ENCODE data around the gene ARMH1. TPM values are rescaled to one million over a fixed set of nuclear protein-coding genes. Genes with fewer than 3 reads are reported as not detected.

Gene ARMH1
- total RNA-seq, 1 donor from 2014 or later: 14.5 TPM

DNA sequence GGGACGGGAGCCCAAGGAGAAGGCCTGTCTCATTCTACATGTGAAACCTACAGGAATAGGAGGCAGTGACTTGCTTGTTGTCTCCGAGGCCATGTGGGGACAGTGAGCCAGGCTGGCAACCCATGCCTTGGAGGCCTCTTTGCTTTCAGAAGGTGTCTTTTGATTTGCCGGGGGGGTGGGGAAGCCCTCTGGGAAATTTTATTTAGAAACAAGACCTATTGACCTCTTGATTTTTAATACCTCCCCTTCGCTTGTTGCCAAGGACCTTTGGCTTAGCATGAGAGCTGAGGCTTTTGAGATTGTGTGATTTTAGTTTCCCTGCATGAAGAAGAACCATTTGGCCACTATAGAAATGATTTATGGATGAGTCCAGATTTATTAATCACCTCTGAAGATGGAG, 4.1 kb downstream of the ARMH1 start:
- no peaks in the 10 kb centered on the region for H3K9me3 ChIP-seq
- H3K27me3 ChIP-seq (ENCODE audit: low read depth): no peaks in the 10 kb centered on the region
- peaks cover 38% of the 10 kb centered on the region for H3K4me1 ChIP-seq
- no peak overlapping the region for H3K27ac ChIP-seq
- intact Hi-C loops (cut with DNase I): no loop called here
- H3K36me3 ChIP-seq: no peaks in the 10 kb centered on the region
- ATAC-seq (no peak), DNase-seq (no peak)
- no peak for TF ChIP-seq CTCF (IDR thresholded peaks at IDR 0.05)
- H3K4me3 ChIP-seq: no peak overlapping the region

GRCh38 chr1:44679468-44679867, 5.0 kb downstream of the ARMH1 start:
- Histone ChIP-seq H3K36me3 (no peaks in the 10 kb centered on the region), H3K27me3 (ENCODE audit: low read depth) (no peaks in the 10 kb centered on the region), H3K4me3 (no peak overlapping the region), H3K27ac (no peak overlapping the region), H3K9me3 (no peaks in the 10 kb centered on the region), H3K4me1 (peaks cover 38% of the 10 kb centered on the region)
- DNase-seq (no peak), ATAC-seq (no peak)
- intact Hi-C loops (cut with DNase I): no loop called here
- TF ChIP-seq CTCF (IDR thresholded peaks at IDR 0.05): no peak

GRCh38 chr1:44681905-44682882, 7.7 kb downstream of the ARMH1 start:
- ATAC-seq: peak in 1 of 2 donors; percentile 58
- peaks cover 13% of the 10 kb centered on the region for H3K4me1 ChIP-seq
- no peaks in the 10 kb centered on the region for H3K27me3 ChIP-seq (ENCODE audit: low read depth)
- DNase-seq: no peak
- no peaks in the 10 kb centered on the region for H3K9me3 ChIP-seq
- no peak overlapping the region for H3K27ac ChIP-seq
- H3K36me3 ChIP-seq: no peaks in the 10 kb centered on the region
- no peak for TF ChIP-seq CTCF (IDR thresholded peaks at IDR 0.05)
- intact Hi-C loops (cut with DNase I): no loop called here
- H3K4me3 ChIP-seq: no peak overlapping the region

DNA sequence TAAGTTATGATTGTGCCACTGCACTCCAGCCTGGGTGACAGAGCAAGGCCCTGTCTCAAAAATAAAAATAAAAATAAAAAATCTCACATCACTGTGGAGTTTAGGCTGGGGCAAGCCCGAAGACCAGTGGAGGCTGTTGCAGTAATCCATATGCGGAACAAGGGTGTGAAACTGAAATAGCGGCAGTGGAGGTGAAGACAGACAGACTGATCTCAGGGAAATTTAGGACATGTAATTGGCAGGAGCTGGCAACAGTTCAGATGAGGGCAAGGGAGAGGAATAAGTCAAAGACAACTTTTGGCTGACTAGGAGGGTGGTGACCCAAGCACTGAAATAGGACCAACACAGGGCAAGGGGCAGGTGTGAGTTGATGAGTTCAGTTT, 8.4 kb downstream of the ARMH1 start:
- H3K4me3 ChIP-seq: no peak overlapping the region
- H3K4me1 ChIP-seq: peaks cover 6% of the 10 kb centered on the region
- intact Hi-C loops (cut with DNase I): no loop called here
- H3K27ac ChIP-seq: no peak overlapping the region
- H3K9me3 ChIP-seq: no peaks in the 10 kb centered on the region
- no peaks in the 10 kb centered on the region for H3K27me3 ChIP-seq (ENCODE audit: low read depth)
- no peak for DNase-seq
- peak in 1 of 2 donors; percentile 11 for ATAC-seq
- TF ChIP-seq CTCF (IDR thresholded peaks at IDR 0.05): no peak
- H3K36me3 ChIP-seq: no peaks in the 10 kb centered on the region

- Histone ChIP-seq H3K4me1 (no peaks in the 10 kb centered on the region), H3K9me3 (no peaks in the 10 kb centered on the region), H3K36me3 (no peaks in the 10 kb centered on the region), H3K27me3 (ENCODE audit: low read depth) (no peaks in the 10 kb centered on the region), H3K27ac (no peak overlapping the region), H3K4me3 (no peak overlapping the region)
- ATAC-seq (peak in 1 of 2 donors; percentile 13), DNase-seq (no peak)
- intact Hi-C loops (cut with DNase I): no loop called here
- TF ChIP-seq CTCF (IDR thresholded peaks at IDR 0.05): no peak
Measured at GRCh38 chr1:44684525-44684924, 10.0 kb downstream of the ARMH1 start.

Measured in lower lobe of right lung (tissue), 2 donors.